Stimulated activated CD4-positive, alpha-beta T cell treated with anti-CD3 and anti-CD28 coated beads, TNF-alpha, amount 100 ng/mL, for 4 hours (primary cell): ENCODE results near the gene RPRML.
A peak's percentile ranks its signal among the peaks of the same experiment; 100 is the strongest.
"Not testable (repeated sequence)": the region's sequence is repeated elsewhere in the genome, so short reads cannot be mapped to it uniquely, and the experiment has no call there.

Source experiments
- DNase-seq, 3 experiments: peaks; one replicate each; pipeline ENCODE4 v3.0.0-alpha.2; 2020; ENCODE audit warnings: low read depth in 3 of 3

The RPRML gene

GRCh38 chr17:46979147-46979863, at the start of gene RPRML:
Gene RPRML (minus strand): TSS chr17:46979253. CDS start chr17:46979007, 246 bp downstream.
- DNase-seq, result no peak

- DNase-seq, result not testable (repeated sequence)
Observed at GRCh38 chr17:47016966-47017365, 37.9 kb upstream of the RPRML start.

GRCh38 chr17:47013341-47013740, 34.3 kb upstream of the RPRML start:
- DNase-seq, result no peak

- DNase-seq, result no peak
Observed at GRCh38 chr17:47012457-47012856, 33.4 kb upstream of the RPRML start.

GRCh38 chr17:47009759-47010594, 30.9 kb upstream of the RPRML start:
- DNase-seq, result no peak

- no peak for DNase-seq
Observed at GRCh38 chr17:47004906-47005305, 25.9 kb upstream of the RPRML start.

GRCh38 chr17:47003864-47004263, 24.8 kb upstream of the RPRML start:
- DNase-seq, result not testable (repeated sequence)

GRCh38 chr17:46995841-46996571, 17.0 kb upstream of the RPRML start:
- DNase-seq, result no peak

GRCh38 chr17:46994993-46995392, 15.9 kb upstream of the RPRML start:
- no peak for DNase-seq

- no peak for DNase-seq
Observed at GRCh38 chr17:46991617-46992016, 12.6 kb upstream of the RPRML start.

- no peak for DNase-seq
Observed at GRCh38 chr17:46989637-46990431, 10.8 kb upstream of the RPRML start.

GRCh38 chr17:46987927-46988326, 8.9 kb upstream of the RPRML start:
- DNase-seq, result not testable (repeated sequence)

- DNase-seq, result no peak
Observed at GRCh38 chr17:46986366-46986765, 7.3 kb upstream of the RPRML start.

GRCh38 chr17:46984892-46985291, 5.8 kb upstream of the RPRML start:
- no peak for DNase-seq

- DNase-seq, result no peak
Observed at GRCh38 chr17:46984341-46984740, 5.3 kb upstream of the RPRML start.

- no peak for DNase-seq
Observed at GRCh38 chr17:46983782-46984181, 4.7 kb upstream of the RPRML start.

- no peak for DNase-seq
Observed at GRCh38 chr17:46982577-46982976, 3.5 kb upstream of the RPRML start.

- peak in 1 of 3 experiments; percentile 11 for DNase-seq
Observed at GRCh38 chr17:46978489-46979146, 435 bp downstream of the RPRML start.

GRCh38 chr17:46977750-46978488, 1.1 kb downstream of the RPRML start:
- no peak for DNase-seq

- DNase-seq, result no peak
Observed at GRCh38 chr17:46977348-46977747, 1.7 kb downstream of the RPRML start.
